ENCODE data around the gene CHTF18.

Gene CHTF18

DNA sequence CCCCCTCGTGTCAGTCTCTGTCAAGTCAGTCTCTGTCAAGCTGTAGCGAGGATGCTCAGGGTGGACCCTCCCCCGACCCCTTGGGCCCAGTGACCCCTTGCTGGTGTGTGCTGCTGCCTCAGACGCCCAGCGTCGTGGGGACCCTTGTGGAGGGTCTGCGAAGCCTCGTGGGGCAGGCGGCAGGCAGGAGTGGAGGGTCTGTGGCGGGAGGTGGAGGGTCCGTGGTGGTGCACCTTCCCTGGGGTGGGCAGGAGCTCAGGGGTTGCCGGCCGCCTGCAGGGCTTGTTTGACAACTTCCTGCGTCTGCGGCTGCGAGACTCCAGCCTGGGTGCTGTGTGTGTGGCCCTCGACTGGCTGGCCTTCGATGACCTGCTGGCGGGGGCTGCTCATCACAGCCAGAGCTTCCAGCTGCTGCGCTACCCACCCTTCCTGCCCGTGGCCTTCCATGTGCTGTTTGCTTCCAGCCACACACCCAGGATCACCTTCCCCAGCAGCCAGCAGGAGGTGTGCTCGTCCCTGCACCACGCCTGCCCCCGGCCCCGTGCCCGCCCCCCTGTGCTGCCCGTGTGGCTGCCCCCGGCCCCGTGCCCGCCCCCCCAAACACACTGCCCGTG is 6.5 kb downstream of the CHTF18 start:
- no peak for DNase-seq

GRCh38 chr16:795580-796229 is 7.3 kb downstream of the CHTF18 start:
- DNase-seq: no peak

- DNase-seq: no peak
Observed at GRCh38 chr16:796296-797119, 8.1 kb downstream of the CHTF18 start.

DNA sequence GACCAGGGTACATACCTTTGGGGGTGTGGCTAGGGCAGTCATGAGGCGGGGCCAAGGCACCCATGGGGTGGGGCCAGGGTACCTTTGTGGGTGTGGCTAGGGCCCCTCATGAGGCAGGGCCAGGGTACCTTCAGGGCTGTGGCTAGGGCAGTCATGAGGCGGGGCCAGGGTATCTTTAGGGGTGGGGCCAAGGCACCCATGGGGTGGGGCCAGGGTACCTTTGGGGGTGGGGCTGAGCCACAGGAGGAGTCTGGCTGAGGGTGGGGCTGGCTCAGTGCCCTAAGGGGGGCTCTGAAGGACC is 8.7 kb downstream of the CHTF18 start:
- DNase-seq: no peak

GRCh38 chr16:797686-798085 is 9.3 kb downstream of the CHTF18 start:
- no peak for DNase-seq

DNA sequence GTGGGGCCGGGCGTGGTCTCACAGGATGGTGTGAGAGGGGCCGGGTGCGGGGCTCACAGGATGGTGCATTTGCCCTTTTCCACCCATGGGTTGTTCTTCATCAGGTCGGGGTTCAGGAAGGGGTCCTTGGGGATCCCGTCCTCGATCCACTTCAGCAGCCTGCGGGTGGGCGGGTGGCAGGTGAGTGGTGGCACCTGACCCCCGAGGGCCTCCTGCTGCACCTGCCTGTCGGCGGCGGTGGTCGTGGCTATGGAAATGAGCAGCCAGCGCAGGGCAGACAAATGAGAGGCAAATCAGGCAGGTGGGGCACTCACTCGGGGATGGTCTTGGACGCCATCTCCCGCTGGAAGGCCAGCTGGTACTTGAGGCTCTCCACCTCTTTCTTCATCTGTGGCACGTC is 10.2 kb downstream of the CHTF18 start:
- DNase-seq: no peak

DNA sequence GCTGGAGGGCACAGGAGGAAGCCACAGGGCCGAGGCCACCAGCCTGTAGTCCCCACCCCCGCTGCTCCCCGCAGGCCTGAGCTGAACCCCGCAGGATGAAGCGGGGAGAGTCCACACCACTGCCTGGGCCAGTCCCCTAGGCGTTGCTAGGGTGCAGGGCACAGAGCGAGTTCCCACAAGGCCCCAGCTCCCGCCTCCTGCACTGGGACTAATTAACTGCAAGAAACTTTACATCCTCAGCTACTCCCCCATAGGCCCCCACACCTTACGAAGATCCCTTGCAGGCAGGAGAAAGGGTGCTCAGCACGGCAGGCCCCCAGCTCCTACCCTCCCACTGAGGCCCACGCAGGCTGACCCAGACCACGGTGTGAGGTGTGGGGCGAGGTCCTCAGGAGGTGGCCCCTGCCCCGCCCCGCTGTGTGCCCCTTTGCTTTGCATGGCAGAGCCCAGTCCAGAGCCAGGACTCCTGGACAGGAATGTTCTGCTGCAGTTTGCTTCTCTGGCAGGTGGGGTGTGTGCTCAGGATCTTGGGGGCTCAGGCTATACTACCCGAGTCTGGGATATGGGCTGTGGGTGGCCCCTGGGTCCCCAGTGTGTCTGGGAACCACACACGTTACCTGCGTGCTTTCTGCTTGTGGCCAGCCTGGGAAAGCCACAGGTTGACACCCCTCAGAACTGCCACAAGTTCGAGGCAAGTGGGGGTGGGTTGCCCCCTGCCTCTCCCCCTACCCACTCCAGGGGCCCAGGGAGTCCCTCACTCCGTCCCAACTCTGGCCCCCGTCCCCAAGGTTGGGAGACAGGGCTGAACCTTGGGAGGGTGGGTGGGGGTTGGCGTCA is 10.9 kb downstream of the CHTF18 start:
- DNase-seq: no peak

DNA sequence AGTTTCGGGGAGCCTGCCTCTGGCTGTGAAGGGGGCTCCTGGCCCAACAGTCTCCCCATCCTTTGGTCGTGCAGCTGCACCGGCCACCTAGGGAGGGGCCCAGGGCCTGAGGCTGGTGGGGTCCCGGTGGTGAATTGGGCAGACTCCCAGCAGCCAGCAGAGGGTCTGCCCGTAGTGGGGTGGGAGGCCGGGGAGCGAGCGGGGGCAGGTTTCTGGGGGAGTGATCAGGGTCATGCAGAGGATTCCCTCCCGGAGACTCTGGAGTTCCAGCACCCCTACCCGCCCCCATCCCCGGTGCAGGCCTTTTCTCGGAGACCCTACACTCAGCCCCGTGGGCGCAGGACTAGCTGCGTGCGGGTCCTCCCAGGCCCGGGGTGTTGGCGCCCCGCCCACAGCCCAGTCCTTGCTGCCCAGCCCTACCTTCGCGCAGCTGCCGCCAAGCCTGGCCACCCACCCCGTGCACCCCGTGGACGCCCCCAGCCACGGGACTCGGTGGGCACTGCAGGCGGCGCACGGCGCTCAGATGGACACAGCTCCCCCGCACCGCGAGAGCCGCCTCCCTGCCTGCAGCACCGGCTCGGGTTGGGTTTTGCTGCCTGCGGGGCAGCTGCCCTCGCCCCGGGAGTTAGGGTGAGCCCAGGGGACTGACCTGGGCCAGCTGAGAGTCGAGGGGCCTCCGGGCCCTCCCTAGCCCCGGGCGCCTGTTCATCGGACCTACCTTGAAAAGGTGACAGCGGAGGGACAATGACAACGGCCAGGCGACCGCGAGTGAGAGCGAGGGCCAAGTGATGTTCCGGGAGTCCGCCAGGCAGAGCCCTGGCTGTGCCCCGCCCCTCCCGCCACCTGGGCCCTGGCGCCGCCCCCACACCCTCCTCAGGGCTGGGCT is 11.8 kb downstream of the CHTF18 start, which contains the start of gene GNG13:
Gene GNG13 (minus strand): TSS at position 787 of the 886 bp plus-strand sequence. CDS start 1,657 bp downstream, outside the sequence.
- DNase-seq: no peak

- DNase-seq: no peak
Observed at GRCh38 chr16:800834-801511, 12.6 kb downstream of the CHTF18 start.

DNA sequence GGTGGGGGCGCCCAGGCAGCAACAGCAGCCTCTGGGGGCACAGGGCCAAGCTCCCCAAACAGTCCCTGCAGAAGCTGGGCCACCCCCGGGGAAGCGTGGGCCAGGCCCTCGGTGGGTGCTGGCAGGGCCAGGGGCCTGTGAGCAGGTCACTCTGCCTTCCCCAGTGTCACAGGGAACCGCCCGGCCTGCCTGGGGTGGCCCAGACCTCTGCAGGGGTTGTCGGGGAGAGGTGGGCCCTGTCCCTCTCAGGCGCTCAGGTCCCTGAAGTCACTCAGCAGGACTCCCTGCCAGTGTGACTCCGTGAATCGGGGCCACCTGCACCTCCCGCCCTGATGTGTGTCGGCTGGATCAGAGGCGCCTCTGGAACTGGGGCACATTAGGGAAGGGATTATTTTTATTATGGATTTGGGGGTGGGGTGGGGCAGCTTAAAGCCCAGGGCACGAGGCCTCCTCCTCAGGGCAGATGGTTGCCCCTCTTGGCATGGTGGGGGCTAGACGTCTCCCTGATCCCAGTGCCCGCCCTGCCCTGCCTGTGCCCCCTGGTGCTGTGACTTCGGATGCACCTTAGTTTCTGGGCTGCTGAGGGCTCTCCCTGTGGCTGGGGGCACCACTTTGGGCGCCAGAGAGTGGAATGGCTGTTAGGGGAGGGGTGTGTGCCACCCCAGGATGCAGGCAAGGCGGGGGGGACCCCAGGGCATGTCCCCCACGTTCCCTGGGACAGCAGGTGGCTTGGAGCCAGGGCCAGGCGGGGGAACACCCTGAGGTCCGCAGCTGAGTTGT is 13.4 kb downstream of the CHTF18 start:
- no peak for DNase-seq

DNA sequence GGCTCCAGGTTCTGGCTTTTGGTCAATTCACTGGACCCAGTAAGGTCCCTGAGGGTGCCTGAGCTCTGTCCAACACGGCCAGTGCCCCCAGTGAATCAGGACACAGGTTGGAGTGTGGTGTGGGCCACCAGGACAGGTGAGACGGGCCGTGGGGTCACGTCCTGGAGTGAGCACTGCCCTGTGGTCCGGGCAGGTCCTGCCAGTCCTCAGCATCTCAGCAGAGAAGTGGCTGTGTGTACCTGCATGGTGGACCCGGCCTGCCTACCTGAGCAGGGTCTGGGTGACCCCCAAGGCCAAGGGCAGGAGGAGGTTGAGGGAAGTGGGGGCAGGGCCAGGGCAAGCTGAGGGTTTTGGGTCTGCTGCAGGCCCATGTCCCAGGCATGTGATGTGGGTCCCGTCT is 14.0 kb downstream of the CHTF18 start:
- no peak for DNase-seq

DNA sequence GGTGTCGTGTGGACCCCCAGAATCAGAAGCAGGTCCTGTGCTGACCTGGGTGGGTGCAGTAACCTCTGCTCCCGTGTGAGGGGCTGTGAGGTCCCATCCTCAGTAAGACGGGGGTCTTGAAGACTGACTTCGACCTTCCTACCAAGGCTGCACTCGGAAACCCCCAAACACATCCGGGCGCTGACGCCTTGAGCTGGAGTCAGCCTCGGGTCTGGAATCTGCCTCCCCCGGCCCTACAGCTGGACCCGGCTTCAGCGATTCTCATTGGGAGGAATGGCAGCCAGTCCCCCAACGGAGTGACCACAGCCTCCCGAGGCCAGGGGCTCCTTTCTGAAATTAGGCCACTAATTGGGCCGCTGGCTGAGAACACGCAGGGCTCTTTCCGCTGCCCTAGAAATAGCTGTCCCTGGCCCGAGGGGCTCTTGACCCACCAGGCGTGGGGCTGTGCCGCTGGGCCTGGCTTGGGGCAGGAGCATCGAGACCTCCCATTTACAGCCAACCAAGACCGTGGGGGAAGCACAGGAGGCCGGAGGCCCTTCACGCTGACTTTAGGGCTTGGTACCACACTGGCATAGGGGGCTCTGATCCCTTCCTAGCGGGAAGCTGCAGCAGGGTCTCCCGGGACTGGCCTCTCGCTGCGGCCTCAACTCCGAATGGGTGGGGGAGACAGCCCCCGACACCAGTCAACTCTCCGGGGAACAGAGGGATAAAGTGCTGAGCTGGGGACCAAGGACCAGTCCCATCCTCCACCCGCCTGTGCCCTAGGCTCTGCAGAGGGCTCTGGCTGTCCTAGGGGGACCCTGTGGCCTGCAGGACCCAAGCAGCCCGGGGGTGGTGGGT is 14.7 kb downstream of the CHTF18 start:
- no peak for DNase-seq

DNA sequence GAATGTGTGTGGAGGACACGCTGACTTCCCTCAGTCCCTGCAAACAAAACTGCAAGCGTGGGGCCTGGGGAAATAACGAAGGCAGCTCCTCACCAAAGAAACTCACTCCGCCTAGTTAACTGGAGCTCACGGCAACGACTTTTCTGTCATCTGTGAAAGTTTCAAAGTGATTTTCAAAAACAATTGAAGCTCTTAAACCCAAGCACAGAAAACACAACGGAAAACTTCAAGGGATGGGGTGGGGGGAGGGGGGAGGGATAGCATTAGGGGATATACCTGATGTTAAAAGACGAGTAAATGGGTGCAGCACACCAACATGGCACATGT is 15.3 kb downstream of the CHTF18 start:
- no peak for DNase-seq

DNA sequence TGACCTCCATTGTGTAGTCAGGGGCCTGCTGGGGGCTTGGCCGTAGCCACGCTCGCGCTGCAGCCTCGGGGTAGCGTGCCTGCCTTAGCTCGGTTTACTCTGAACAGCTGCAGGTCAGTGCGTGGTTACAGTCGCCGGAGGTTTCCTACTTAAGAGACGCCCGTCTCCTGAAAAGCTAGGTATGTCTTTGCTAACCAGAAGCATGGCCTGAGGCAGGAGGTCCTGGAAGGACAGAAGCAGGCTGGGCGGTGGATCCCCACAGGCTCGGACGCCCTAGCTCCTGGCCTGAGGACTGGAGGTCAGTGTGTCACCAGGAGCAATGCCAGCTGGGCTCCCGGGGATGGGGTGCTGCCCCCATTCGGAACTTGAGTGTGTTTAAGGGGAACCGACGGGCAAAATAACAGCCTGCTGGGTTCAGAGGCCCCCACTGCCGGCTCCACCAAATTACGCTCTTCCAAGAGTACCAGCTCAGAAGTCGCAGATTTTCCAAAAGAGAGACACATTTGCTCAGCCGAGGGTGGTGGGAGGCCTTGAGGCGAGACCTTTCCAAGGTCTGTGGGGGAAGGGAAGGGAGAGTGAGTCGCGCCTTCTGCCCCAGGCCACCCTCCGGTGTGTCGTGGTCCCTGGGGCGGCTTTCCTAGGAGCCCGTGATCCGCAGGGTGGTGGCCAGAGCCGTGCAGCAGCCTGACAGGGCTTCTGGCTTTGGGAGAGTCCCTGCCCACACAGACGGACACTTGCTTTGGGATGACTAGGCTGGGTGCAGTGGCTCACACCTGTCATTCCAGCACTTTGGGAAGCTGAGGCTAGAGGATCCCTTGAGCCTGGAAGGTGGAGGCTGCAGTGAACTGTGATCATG is 16.0 kb downstream of the CHTF18 start:
- DNase-seq: no peak

- DNase-seq: no peak
Observed at GRCh38 chr16:805474-805873, 17.1 kb downstream of the CHTF18 start.

GRCh38 chr16:807347-808084 is 19.1 kb downstream of the CHTF18 start:
- peak; percentile 22 for DNase-seq

DNA sequence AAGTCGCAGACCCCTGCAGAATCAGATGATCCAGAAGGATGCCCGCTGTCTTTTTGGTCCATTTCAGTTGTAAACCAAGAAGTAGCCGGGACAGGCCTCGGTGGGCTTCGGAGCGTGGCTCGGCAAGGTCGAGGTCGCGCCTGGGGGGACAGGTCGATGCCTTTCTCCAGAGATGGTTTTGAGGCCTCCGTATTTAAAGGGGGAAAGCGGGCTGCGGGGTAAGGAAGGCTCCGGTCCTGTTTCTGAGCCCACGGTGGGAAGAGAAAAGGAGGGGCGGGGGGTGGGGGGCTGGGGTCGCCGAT is 19.6 kb downstream of the CHTF18 start:
- DNase-seq: no peak

DNA sequence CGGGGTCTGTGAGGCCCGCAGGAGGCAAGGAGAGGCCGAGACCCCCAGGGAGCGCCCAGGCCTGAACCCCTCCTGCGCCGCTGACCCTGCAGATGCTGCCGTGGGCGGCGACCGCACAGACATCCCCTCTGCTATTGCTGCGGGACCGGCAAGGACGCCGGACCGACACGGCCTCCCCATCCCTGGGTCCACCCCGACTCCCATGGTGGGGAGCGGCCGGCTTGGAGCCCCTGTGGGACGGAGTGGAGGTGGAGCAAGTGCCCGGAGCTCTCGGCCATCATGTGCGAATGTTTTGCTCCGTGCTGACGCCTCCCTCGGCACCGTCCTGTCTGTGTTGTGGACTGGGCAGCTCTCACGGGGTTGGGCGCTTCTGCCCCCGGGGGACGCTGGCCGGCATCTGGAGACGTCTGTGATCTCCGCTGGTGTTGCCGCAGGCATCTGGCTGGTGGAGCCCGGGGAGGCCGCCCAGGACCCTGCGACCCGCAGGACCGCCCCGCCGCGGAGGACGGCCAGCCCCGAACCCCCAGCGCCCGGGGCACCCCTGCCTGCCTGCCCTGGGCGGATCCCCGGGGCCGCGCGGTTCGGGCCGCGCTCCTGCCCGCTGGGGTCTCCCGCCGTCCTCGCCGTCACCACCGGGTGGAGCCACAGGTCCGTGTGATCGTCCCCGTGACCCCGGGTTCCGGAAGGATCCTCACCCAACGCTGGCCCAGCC is 24.9 kb downstream of the CHTF18 start:
- DNase-seq: peak; percentile 16
